GM19351 (cell line): ENCODE data around the gene ZNF319.

Experiments
- ATAC-seq: cut with Tn5 transposase; IDR thresholded peaks from one replicate; pipeline ENCODE4 v1.9.1; 2021; ENCODE audit warnings: mild to moderate bottlenecking, moderate library complexity; ENCODE audit not compliant: unreplicated experiment

Gene ZNF319

GRCh38 chr16:57998992-57999365 lies 1.5 kb downstream of the ZNF319 start:
- no peak for ATAC-seq

GRCh38 chr16:57998486-57998885 lies 2.0 kb downstream of the ZNF319 start:
- no peak for ATAC-seq

GRCh38 chr16:57997528-57998265 lies 2.8 kb downstream of the ZNF319 start:
- no peak for ATAC-seq

- no peak for ATAC-seq
These were observed 3.3 kb downstream of the ZNF319 start for GRCh38 chr16:57997176-57997527.

GRCh38 chr16:57996406-57997175 lies 3.9 kb downstream of the ZNF319 start:
- ATAC-seq: no peak

- no peak for ATAC-seq
These were observed 4.6 kb downstream of the ZNF319 start for GRCh38 chr16:57995721-57996405.

- peak; percentile 70 for ATAC-seq
These were observed 5.7 kb downstream of the ZNF319 start for GRCh38 chr16:57994778-57995177.

GRCh38 chr16:57994361-57994760 lies 6.1 kb downstream of the ZNF319 start:
- ATAC-seq: no peak

GRCh38 chr16:57993897-57994296 lies 6.6 kb downstream of the ZNF319 start:
- no peak for ATAC-seq

GRCh38 chr16:57993438-57993837 lies 7.0 kb downstream of the ZNF319 start:
- no peak for ATAC-seq

GRCh38 chr16:57992084-57992483 lies 8.4 kb downstream of the ZNF319 start:
- no peak for ATAC-seq

- ATAC-seq: no peak
These were observed 8.9 kb downstream of the ZNF319 start for GRCh38 chr16:57991551-57992059.

- no peak for ATAC-seq
These were observed 11.5 kb downstream of the ZNF319 start for GRCh38 chr16:57988929-57989328.

GRCh38 chr16:57987441-57988177 lies 12.9 kb downstream of the ZNF319 start:
- ATAC-seq: no peak

- no peak for ATAC-seq
These were observed 14.3 kb downstream of the ZNF319 start for GRCh38 chr16:57986196-57986595.

GRCh38 chr16:57985204-57986181 lies 15.0 kb downstream of the ZNF319 start:
- ATAC-seq: no peak

- ATAC-seq: peak; percentile 87
These were observed 15.8 kb downstream of the ZNF319 start for GRCh38 chr16:57984443-57985203.

- no peak for ATAC-seq
These were observed 18.1 kb downstream of the ZNF319 start for GRCh38 chr16:57982385-57982784.

- ATAC-seq: no peak
These were observed 18.8 kb downstream of the ZNF319 start for GRCh38 chr16:57981636-57982035.
